Aorta (tissue), 5 donors: ENCODE data around the gene RNF152. TPM values are rescaled to one million over a fixed set of nuclear protein-coding genes. Genes with fewer than 3 reads are reported as not detected.

Source experiments
- ATAC-seq: fragments of 200-7000 bp; cut with Tn5 transposase; one replicate; pipeline ENCODE4 v1.9.1; 2022; ENCODE audit warnings: moderate library complexity; ENCODE audit not compliant: low FRiP score
- DNase-seq, 2 donors: peaks; one replicate each; pipeline ENCODE4 v3.0.0-alpha.2; 2020
- H3K27ac ChIP-seq, 2 donors: one replicate each; pipeline ENCODE4 v1.5.1; 2013; ENCODE audit warnings: low read length in 2 of 2, mild to moderate bottlenecking in 2 of 2, moderate library complexity in 2 of 2, control low read depth in 1 of 2, inconsistent platforms in 1 of 2, low read depth in 1 of 2
- H3K27me3 ChIP-seq, 2 donors: one replicate each; pipeline ENCODE4 v1.6.1; 2013; ENCODE audit warnings: control low read depth in 1 of 2, low read length in 1 of 2, mild to moderate bottlenecking in 1 of 2, moderate library complexity in 1 of 2; ENCODE audit not compliant: insufficient read depth in 2 of 2, control insufficient read depth in 1 of 2
- H3K36me3 ChIP-seq, 2 donors: one replicate each; pipeline ENCODE4 v1.6.1; 2013; ENCODE audit warnings: control low read depth in 1 of 2, low read length in 1 of 2, mild to moderate bottlenecking in 1 of 2; ENCODE audit not compliant: insufficient read depth in 2 of 2, control insufficient read depth in 1 of 2
- H3K4me1 ChIP-seq, 2 donors: one replicate each; pipeline ENCODE4 v1.6.1; 2013; ENCODE audit warnings: low read length in 2 of 2, control low read depth in 1 of 2, mild to moderate bottlenecking in 1 of 2, moderate library complexity in 1 of 2; ENCODE audit not compliant: insufficient read depth in 2 of 2, control insufficient read depth in 1 of 2
- H3K4me3 ChIP-seq, 2 donors: one replicate each; pipeline ENCODE4 v1.5.1; 2013; ENCODE audit warnings: low read length in 2 of 2, control low read depth in 1 of 2, mild to moderate bottlenecking in 1 of 2
- H3K9me3 ChIP-seq: one replicate; pipeline ENCODE4 v1.6.1; 2013; ENCODE audit warnings: mild to moderate bottlenecking, low read length; ENCODE audit not compliant: control insufficient read depth
- WGBS, 2 donors: extraction: QIAGEN DNeasy Blood & Tissue Kit; methylation state at CpG; one replicate each; pipeline ENCODE4 v1.1.7; 2013; 5-methylcytosine and 5-hydroxymethylcytosine counted together
- intact Hi-C, 2 donors: fragments of 100-400 bp; cut with DNase I; formaldehyde crosslinking; loops; one replicate each; pipeline versions ENCODE4 v1.14.2 to v1.15.0; 2022
- polyA plus RNA-seq, 2 donors: library from polyadenylated mRNA; stranded (reverse); fragments of 200-250 nt; gene quantifications; one replicate each; pipeline ENCODE4 v1.2.3, GENCODE V29; 2013
- total RNA-seq, 2 donors: library from RNA; stranded (reverse); fragmentation: NEBNext Ultra II Directional; extraction: Animal tissue kit (Norgen Biotek cat#: 25700); gene quantifications; one replicate each; pipeline ENCODE4 v1.2.1, GENCODE V29; 2021
- donor health status: healthy with polysubstance abuse.
- donor health status: Bipolar disorder and iron deficiency.
- donor health status: DM: no; HTN: no; CAD: no.
- donor health status: DM: no; HTN: no; CAD: no.
- donor health status: DM: yes; HTN: yes; CAD: no.

Gene RNF152
- total and polyA plus RNA-seq, 4 donors = 5.3 to 25.5 (median 21.5) TPM

- no peaks in the 10 kb centered on the region for H3K9me3 ChIP-seq
- H3K27me3 ChIP-seq = no peaks in the 10 kb centered on the region
- no peak for ATAC-seq
- no peak overlapping the region for H3K27ac ChIP-seq
- no peak for DNase-seq
- H3K36me3 ChIP-seq = no peaks in the 10 kb centered on the region
- 91 to 94% methylated on average over 3 of the region's 3 CpGs for WGBS, 2 donors
- intact Hi-C loops = loop anchor here (5.0 to 10.0 kb wide), 4 partner anchors 38 to 242 kb away; no protein-coding TSS in a partner anchor
- no peak overlapping the region for H3K4me3 ChIP-seq
- H3K4me1 ChIP-seq = peaks cover 1 to 5% of the 10 kb centered on the region in 2 donors
These were observed 2.5 kb downstream of the RNF152 start for GRCh38 chr18:61890344-61890743.

GRCh38 chr18:61889541-61889940 lies 3.3 kb downstream of the RNF152 start:
- Histone ChIP-seq H3K4me1 (peaks cover 1 to 5% of the 10 kb centered on the region in 2 donors), H3K36me3 (no peaks in the 10 kb centered on the region), H3K4me3 (no peak overlapping the region), H3K27ac (no peak overlapping the region), H3K27me3 (no peaks in the 10 kb centered on the region), H3K9me3 (no peaks in the 10 kb centered on the region)
- intact Hi-C loops = no loop called here
- no peak for DNase-seq
- WGBS, 2 donors = 49 to 50% methylated on average over 1 of the region's 1 CpG
- no peak for ATAC-seq

GRCh38 chr18:61888622-61889021 lies 4.2 kb downstream of the RNF152 start:
- WGBS, 2 donors = 12 to 17% methylated on average over 5 of the region's 5 CpGs
- no peaks in the 10 kb centered on the region for H3K27me3 ChIP-seq
- ATAC-seq (no peak), DNase-seq (no peak)
- H3K4me1 ChIP-seq = peaks cover 1 to 5% of the 10 kb centered on the region in 2 donors
- no peak overlapping the region for H3K4me3 ChIP-seq
- H3K36me3 ChIP-seq = no peaks in the 10 kb centered on the region
- intact Hi-C loops = no loop called here
- H3K9me3 ChIP-seq = no peaks in the 10 kb centered on the region
- H3K27ac ChIP-seq = no peak overlapping the region

- intact Hi-C loops = no loop called here
- H3K9me3 ChIP-seq = no peaks in the 10 kb centered on the region
- DNase-seq = no peak
- no peak overlapping the region for H3K27ac ChIP-seq
- 68 to 72% methylated on average over 6 of the region's 6 CpGs for WGBS, 2 donors
- H3K4me1 ChIP-seq = peaks cover 1 to 5% of the 10 kb centered on the region in 2 donors
- no peaks in the 10 kb centered on the region for H3K36me3 ChIP-seq
- ATAC-seq = no peak
- H3K4me3 ChIP-seq = no peak overlapping the region
- H3K27me3 ChIP-seq = no peaks in the 10 kb centered on the region
These were observed 5.0 kb downstream of the RNF152 start for GRCh38 chr18:61887838-61888237.

- Histone ChIP-seq H3K9me3 (no peaks in the 10 kb centered on the region), H3K36me3 (no peaks in the 10 kb centered on the region), H3K27ac (no peak overlapping the region), H3K4me3 (no peak overlapping the region), H3K4me1 (peaks cover 0 to 2% of the 10 kb centered on the region in 2 donors), H3K27me3 (no peaks in the 10 kb centered on the region)
- intact Hi-C loops = no loop called here
- ATAC-seq = no peak
- WGBS, 2 donors = 90 to 93% methylated on average over 2 of the region's 2 CpGs
- no peak for DNase-seq
These were observed 9.3 kb downstream of the RNF152 start for GRCh38 chr18:61883547-61883946.

- Histone ChIP-seq H3K36me3 (peaks cover 2 to 5% of the 10 kb centered on the region in 2 donors), H3K27ac (no peak overlapping the region), H3K27me3 (no peaks in the 10 kb centered on the region), H3K9me3 (no peaks in the 10 kb centered on the region), H3K4me3 (no peak overlapping the region), H3K4me1 (peaks cover 0 to 4% of the 10 kb centered on the region in 2 donors)
- 54 to 76% methylated on average over 4 of the region's 4 CpGs for WGBS, 2 donors
- ATAC-seq (no peak), DNase-seq (no peak)
- intact Hi-C loops = no loop called here
These were observed 10.4 kb downstream of the RNF152 start for GRCh38 chr18:61882296-61883004.

- Histone ChIP-seq H3K36me3 (peaks cover 2 to 5% of the 10 kb centered on the region in 2 donors), H3K27ac (no peak overlapping the region), H3K4me3 (no peak overlapping the region), H3K27me3 (no peaks in the 10 kb centered on the region), H3K4me1 (peaks cover 0 to 4% of the 10 kb centered on the region in 2 donors), H3K9me3 (no peaks in the 10 kb centered on the region)
- 83 to 85% methylated on average over 4 of the region's 4 CpGs for WGBS, 2 donors
- DNase-seq (no peak), ATAC-seq (no peak)
- intact Hi-C loops = no loop called here
These were observed 15.9 kb downstream of the RNF152 start for GRCh38 chr18:61876899-61877298.

- Histone ChIP-seq H3K27ac (no peak overlapping the region), H3K36me3 (peaks cover 0 to 3% of the 10 kb centered on the region in 2 donors), H3K4me1 (no peaks in the 10 kb centered on the region), H3K4me3 (no peak overlapping the region), H3K9me3 (no peaks in the 10 kb centered on the region), H3K27me3 (no peaks in the 10 kb centered on the region)
- ATAC-seq (no peak), DNase-seq (no peak)
- WGBS, 2 donors = 62 to 68% methylated on average over 8 of the region's 8 CpGs
- intact Hi-C loops = no loop called here
These were observed 22.7 kb downstream of the RNF152 start for GRCh38 chr18:61870151-61870550.

GRCh38 chr18:61869636-61870035 lies 23.2 kb downstream of the RNF152 start:
- no peak overlapping the region for H3K4me3 ChIP-seq
- peaks cover 0 to 3% of the 10 kb centered on the region in 2 donors for H3K36me3 ChIP-seq
- 74 to 75% methylated on average over 4 of the region's 4 CpGs for WGBS, 2 donors
- H3K9me3 ChIP-seq = no peaks in the 10 kb centered on the region
- no peak for ATAC-seq
- intact Hi-C loops = no loop called here
- DNase-seq = no peak
- H3K27ac ChIP-seq = no peak overlapping the region
- H3K4me1 ChIP-seq = no peaks in the 10 kb centered on the region
- no peaks in the 10 kb centered on the region for H3K27me3 ChIP-seq
